HPDE6-E6E7 (cell line): Measurements from ENCODE around the gene SNX20.

Source experiments
- DNase-seq: peaks from one replicate; pipeline ENCODE4 v3.0.0; 2011; ENCODE audit warnings: missing footprints; ENCODE audit errors: extremely low spot score

Gene SNX20

GRCh38 chr16:50659806-50660205, 21.3 kb downstream of the SNX20 start:
- DNase-seq: no peak

- DNase-seq: no peak
Observed at GRCh38 chr16:50657241-50657640, 23.9 kb downstream of the SNX20 start.

GRCh38 chr16:50655558-50656055, 25.5 kb downstream of the SNX20 start:
- DNase-seq: no peak

DNA sequence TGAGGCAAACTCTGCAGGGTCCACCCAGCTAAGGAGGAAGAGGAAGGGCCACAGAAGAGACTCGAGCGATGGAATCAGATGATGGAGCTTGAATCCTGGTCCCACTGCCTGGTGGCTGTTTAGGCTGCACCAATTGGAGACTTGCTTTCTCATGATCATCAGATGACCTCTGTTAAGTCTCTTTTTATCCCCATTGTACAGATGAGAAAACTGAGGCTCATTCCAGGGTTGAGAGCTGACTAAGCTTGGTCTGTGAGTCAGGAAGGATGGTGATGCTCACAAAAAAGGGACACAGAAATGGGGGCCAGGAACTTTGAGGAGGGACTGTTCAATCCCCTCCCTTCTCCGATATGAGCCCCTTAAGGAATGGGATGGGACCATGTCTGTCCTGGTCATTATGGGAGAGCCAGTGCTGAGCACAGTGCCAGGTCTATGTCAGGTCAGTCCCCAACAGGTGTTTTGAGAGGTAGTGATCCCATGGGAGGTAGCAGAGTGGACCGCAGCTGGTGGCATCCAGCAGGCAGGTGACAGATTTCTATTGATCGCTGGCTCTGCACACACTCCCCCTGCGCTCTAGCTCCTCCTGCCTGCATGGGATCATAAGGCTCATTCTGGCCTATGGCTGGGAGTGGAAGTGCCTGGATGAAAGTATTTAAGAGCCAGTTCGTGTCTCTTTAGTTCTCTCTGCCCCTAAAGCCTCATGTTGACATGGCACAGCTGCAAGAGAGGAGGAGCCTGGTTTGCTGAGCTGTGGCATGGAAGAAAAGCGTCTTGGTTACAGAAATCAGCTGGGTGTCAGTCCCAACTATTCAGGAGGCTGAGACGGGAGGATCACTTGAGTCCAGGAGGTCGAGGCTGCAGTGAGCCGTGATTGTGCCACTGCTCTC, 27.2 kb downstream of the SNX20 start:
- no peak for DNase-seq

- DNase-seq: no peak
Observed at GRCh38 chr16:50652836-50653425, 28.2 kb downstream of the SNX20 start.

DNA sequence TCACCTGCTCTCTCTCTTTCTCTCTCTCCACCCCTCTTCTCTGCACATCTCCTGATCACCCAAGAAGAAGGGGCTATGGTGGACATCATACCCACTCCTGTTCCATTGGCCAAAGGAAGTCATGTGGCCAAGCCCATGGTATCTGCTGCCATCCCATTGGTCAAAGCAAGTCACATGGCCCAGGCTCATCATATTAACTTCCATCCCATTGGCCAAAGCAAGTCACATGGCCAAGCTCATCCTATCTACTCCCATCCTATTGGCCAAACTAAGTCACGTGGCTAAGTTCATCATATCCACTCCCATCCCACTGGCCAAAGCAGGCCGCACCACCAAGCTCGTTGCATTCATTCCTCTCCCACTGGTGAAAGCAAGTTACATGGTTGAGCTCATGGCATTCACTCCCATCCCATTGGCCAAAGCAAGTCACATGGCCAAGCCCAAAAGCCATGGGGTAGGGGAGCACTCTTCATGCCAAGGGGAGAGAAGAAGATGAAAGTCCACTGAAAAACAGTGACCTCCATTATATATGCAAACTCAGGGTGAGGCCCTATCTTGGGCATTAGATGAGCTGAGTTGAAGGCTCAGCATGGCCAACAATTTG, 29.2 kb downstream of the SNX20 start:
- no peak for DNase-seq

GRCh38 chr16:50646345-50646744, 34.8 kb downstream of the SNX20 start:
- DNase-seq: no peak

DNA sequence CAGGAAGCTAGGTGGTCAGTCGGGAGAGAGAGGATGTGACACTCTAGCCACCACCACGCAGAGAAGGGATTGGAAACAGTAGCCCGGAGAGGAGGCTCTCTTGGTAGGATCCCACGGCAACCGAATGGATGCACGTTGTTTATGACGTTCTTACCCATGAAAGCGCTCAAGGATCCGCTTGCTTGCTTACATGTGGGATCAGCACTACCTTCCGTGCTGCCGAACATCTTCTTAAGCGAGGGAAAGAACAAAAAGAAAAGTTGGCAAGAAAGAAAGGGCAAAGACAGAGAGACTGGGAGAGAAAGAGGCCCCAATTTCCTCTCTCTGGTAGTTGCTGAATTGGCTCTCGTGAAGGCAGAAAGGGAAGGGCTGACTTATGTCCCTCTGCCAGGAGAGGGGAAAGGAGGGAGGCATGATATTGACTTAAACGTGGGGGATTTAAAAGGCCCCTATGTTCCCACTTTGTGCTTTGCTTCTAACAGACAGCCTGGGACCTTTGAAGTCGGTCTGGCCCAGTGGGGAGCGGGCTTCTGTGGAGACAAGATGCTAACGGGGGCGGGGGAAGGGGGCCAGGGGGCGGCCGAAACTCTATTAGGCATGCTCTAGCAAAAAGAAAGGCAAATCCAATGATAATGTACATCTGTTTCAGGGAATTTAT, 35.4 kb downstream of the SNX20 start:
- DNase-seq: no peak

DNA sequence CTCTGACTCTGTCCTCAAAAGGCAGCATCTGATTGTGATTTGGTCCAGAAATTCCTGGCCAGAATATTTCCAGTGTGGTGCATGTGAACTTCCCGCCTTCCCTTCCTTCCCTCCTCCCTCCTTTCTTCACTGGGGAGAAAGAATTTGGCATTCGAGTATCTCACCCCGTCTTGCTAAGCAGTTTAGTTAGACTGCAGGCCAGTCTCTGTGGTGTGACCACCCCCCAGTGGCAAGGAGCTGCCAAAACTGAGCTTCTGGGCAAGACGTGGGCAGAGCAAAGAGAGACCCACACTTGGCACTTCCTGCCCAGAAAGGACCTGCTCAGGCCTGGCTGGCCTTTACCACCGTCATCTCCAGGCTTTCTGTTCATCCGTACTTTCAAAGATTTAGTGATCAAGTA, 36.4 kb downstream of the SNX20 start:
- DNase-seq: peak; percentile 45

DNA sequence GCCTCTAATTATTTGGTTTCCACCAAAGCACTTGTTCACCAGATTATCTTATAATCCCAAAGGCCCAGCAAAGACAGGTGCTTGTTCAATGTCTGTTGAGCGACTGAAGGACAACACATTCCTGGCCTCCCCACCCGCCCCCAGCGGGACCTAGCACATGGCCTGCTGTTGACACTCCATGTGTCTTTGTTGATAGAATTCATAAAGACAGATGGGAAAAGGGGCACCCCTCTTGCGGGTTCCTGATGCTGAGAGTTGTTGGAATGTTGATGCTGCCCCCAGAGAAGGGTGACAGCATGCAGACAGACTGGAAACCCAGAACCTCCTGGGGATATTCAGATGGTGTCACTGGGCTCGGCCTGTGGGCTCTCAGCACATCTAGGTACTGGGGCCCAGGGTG, 36.9 kb downstream of the SNX20 start:
- DNase-seq: no peak

DNA sequence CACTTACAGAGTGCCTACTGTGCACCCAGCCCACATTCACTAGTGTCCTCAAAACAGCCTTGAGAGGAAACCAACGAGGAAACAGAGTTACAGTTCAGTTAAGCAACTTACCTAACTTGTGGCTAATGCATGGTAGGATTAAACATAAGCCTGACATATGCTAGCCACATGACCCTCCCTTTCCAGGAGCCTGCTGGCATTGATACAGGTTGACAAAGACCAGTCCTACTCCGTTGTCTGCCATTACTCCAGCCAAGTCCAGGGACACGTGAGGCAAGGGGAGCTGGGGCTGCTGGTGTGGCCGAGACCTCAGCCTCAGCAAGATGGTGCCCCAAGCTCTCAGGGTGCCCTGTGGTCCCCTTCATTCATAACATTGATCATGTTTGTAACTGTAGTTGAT, 37.9 kb downstream of the SNX20 start:
- no peak for DNase-seq

GRCh38 chr16:50642349-50642748, 38.8 kb downstream of the SNX20 start:
- no peak for DNase-seq

GRCh38 chr16:50641818-50642187, 39.3 kb downstream of the SNX20 start:
- no peak for DNase-seq

DNA sequence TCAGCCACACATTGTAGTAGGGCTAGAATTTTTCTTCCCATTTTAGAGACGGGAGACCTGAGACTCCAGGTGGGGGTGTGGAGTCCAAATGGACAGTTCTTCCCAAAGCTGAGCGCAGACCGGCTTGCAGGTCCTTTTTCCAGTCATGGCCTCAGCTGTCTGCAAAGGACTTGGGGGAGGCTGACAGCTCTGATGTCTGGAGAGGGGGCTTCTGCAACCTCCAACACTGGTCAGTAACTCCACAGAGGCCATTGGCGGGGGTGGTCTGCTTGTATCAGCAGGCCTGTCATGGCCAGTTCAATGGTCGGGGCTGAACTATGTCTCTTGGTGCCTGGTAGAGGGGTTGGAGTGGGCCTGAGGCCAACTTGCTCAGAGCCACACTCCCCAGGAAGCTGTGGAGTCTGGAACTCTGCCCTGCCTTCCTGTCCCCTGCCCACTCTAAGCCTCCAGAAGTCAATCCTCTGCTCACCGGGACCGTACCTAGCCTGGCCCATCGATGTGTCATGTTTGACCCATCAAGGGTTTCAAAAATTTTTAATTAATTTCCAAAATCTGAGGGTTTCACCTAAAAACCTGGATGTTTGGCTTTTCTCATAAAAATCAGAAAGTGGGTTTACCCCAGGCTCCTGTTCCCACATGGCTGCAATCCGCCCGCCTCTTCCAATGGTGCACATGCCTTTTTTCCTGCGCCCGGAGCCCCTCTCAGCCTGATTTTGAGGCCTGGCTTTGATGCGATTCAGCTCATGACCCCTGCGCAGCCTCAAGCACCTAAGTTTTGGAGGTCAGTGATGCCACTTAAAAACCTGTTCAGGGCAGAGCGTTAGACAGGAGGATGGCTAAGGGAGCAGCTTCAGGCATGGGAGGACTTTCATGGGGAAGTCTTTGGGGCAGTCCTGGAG, 39.9 kb downstream of the SNX20 start:
- no peak for DNase-seq

DNA sequence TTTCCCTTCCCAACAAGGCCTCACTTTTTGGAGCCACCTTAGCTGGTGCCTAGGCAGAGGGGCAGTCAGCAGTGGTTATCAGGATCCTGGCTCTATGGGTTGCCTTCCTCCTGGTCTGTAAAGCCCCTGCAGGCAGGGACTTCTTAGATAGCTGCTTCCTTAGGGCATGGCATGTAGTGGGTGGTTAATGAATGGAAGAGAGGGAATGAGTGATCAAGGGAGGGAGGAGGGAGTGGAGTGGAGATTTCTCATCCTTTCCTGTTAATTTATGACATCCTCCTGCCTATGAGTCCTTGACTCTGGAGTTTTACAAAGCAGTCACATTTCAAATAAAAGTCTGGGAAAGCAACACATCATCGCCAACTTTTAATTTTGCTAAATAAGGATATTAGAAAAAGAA, 40.7 kb downstream of the SNX20 start:
- no peak for DNase-seq

DNA sequence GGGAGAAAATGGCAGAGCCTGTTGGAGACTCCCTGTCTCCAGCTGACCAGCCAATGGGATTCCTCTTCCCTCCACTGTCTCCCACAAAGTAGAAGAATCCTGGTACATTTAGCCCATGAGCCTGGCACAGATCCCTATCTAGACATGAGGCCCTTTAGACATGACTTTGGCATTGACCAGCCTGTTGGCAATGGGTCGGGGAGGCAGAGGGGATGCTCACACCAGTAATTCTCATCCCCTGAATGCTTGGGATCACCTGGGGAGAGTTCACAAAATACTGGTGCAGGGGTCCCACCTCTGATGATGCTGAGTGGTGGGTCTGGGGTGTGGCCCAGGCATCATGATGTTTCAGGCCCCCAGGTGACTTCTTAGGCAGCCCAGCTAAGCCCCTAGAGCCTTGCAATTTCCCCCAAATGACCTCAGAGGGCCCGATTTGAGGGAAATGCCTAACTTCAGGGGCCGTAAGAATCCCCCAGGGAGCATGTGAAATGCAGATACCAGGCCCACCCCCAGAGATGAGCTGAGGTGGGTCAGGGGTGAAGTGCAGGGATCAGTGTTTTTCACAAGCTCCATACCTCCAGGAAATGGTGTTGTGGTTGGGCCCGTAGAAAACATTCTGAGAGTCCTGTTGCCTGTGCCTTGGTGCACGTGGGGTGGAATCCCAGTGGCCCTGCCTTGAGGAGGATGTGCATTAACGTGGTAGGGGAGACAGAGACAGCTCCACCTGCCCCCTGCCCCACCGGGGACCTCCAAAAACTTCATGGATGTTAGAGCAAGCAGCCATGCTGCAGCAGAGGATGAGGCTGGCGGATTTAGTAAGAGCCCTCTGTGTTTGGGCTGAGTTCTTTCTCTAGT, 42.1 kb downstream of the SNX20 start:
- no peak for DNase-seq

- no peak for DNase-seq
Observed at GRCh38 chr16:50637716-50638602, 43.2 kb downstream of the SNX20 start.

DNA sequence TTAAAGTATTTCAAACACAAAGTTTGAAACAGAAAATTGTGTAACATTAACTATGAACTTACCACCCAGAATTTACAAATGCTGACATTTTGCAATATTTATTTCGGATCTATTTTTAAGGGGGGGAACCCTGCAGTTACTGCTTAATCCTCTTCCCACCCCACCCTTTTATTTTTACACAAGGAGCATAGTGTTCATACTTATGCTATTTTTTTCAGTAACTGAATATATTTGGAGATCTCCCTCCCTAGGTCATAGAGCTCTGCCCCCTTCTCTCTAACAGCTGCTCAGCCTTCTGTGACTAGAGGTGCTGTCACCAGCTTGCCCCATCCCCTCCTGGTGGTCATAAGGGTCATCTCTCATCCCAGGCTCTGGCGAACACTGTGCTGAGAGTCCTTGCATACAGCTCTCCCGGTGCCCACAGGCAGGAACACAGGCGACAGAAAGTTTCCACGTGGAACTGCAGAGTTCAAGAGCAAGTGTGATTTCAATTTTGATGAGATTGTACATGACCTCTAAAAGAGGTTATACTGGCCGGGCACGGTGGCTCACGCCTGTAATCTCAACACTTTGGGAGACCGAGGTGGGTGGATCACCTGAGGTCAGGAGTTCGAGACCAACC, 44.2 kb downstream of the SNX20 start:
- no peak for DNase-seq
